ENCODE measurements around the gene RIMBP2.

The RIMBP2 gene

GRCh38 chr12:130418251-130418650 is 297.8 kb downstream of the RIMBP2 start:
- Histone ChIP-seq H3K4me3 (ENCODE audit: low read length) (no peak overlapping the region), H2AFZ (ENCODE audit: low read length) (no peak overlapping the region), H3K27ac (ENCODE audit: low read length) (no peak overlapping the region), H3K9ac (ENCODE audit: low read length) (no peak overlapping the region), H3K4me1 (ENCODE audit: low read length) (no peaks in the 10 kb centered on the region), H4K20me1 (ENCODE audit: insufficient read depth, low read length) (no peaks in the 10 kb centered on the region), H3K9me2 (replicated peaks; ENCODE audit: insufficient read depth, low read length) (no peaks in the 10 kb centered on the region), H3K79me2 (ENCODE audit: low read length) (no peaks in the 10 kb centered on the region), H3K9me3 (replicated peaks; ENCODE audit: insufficient read depth, low read length) (no peaks in the 10 kb centered on the region), H3F3A (ENCODE audit: insufficient read depth, low read length) (no peaks in the 10 kb centered on the region), H3K4me2 (ENCODE audit: low read depth, low read length) (no peak overlapping the region), H3K27me3 (replicated peaks; ENCODE audit: insufficient read depth, low read length) (no peaks in the 10 kb centered on the region; the same call in 1 of the 2 replicates), H3K36me3 (replicated peaks; ENCODE audit: insufficient read depth, low read length) (no peaks in the 10 kb centered on the region)
- no peak for TF ChIP-seq CTCF (IDR thresholded peaks at IDR 0.05; ENCODE audit: low read length)
- no peak for TF ChIP-seq EZH2phosphoT487 (IDR thresholded peaks at IDR 0.05; ENCODE audit: low read length)
- no peak for TF ChIP-seq EZH2 (optimal IDR thresholded peaks at IDR 0.05; ENCODE audit: low read depth, low read length)
- no peak for DNase-seq

GRCh38 chr12:130414381-130414780 is 301.7 kb downstream of the RIMBP2 start:
- DNase-seq, result no peak
- Histone ChIP-seq H3K27me3 (replicated peaks; ENCODE audit: insufficient read depth, low read length) (no peaks in the 10 kb centered on the region), H3K27ac (ENCODE audit: low read length) (no peak overlapping the region), H3K36me3 (replicated peaks; ENCODE audit: insufficient read depth, low read length) (no peaks in the 10 kb centered on the region), H3K4me2 (ENCODE audit: low read depth, low read length) (no peak overlapping the region), H3F3A (ENCODE audit: insufficient read depth, low read length) (no peaks in the 10 kb centered on the region), H3K9ac (ENCODE audit: low read length) (no peak overlapping the region), H3K9me2 (replicated peaks; ENCODE audit: insufficient read depth, low read length) (no peaks in the 10 kb centered on the region), H2AFZ (ENCODE audit: low read length) (no peak overlapping the region), H3K79me2 (ENCODE audit: low read length) (no peaks in the 10 kb centered on the region), H3K4me3 (ENCODE audit: low read length) (no peak overlapping the region), H4K20me1 (ENCODE audit: insufficient read depth, low read length) (no peaks in the 10 kb centered on the region), H3K9me3 (replicated peaks; ENCODE audit: insufficient read depth, low read length) (no peaks in the 10 kb centered on the region), H3K4me1 (ENCODE audit: low read length) (no peaks in the 10 kb centered on the region)
- TF ChIP-seq EZH2phosphoT487 (IDR thresholded peaks at IDR 0.05; ENCODE audit: low read length), result no peak
- no peak for TF ChIP-seq EZH2 (optimal IDR thresholded peaks at IDR 0.05; ENCODE audit: low read depth, low read length)
- TF ChIP-seq CTCF (IDR thresholded peaks at IDR 0.05; ENCODE audit: low read length), result no peak

GRCh38 chr12:130413909-130414308 is 302.2 kb downstream of the RIMBP2 start:
- Histone ChIP-seq H2AFZ (ENCODE audit: low read length) (no peak overlapping the region), H3K27me3 (replicated peaks; ENCODE audit: insufficient read depth, low read length) (no peaks in the 10 kb centered on the region), H4K20me1 (ENCODE audit: insufficient read depth, low read length) (no peaks in the 10 kb centered on the region), H3K79me2 (ENCODE audit: low read length) (no peaks in the 10 kb centered on the region), H3K36me3 (replicated peaks; ENCODE audit: insufficient read depth, low read length) (no peaks in the 10 kb centered on the region), H3K4me2 (ENCODE audit: low read depth, low read length) (no peak overlapping the region), H3K4me1 (ENCODE audit: low read length) (no peaks in the 10 kb centered on the region), H3K9me2 (replicated peaks; ENCODE audit: insufficient read depth, low read length) (no peaks in the 10 kb centered on the region), H3F3A (ENCODE audit: insufficient read depth, low read length) (no peaks in the 10 kb centered on the region), H3K4me3 (ENCODE audit: low read length) (no peak overlapping the region), H3K9ac (ENCODE audit: low read length) (no peak overlapping the region), H3K27ac (ENCODE audit: low read length) (no peak overlapping the region), H3K9me3 (replicated peaks; ENCODE audit: insufficient read depth, low read length) (no peaks in the 10 kb centered on the region)
- no peak for DNase-seq
- TF ChIP-seq CTCF (IDR thresholded peaks at IDR 0.05; ENCODE audit: low read length) (no peak), EZH2phosphoT487 (IDR thresholded peaks at IDR 0.05; ENCODE audit: low read length) (no peak), EZH2 (optimal IDR thresholded peaks at IDR 0.05; ENCODE audit: low read depth, low read length) (no peak)
